Measurements from ENCODE around the gene CXorf58.
"Not testable (repeated sequence)": the region's sequence is repeated elsewhere in the genome, so short reads cannot be mapped to it uniquely, and the experiment has no call there.

The CXorf58 gene

GRCh38 chrX:23959781-23960180 is 52.0 kb downstream of the CXorf58 start:
- DNase-seq, result no peak

DNA sequence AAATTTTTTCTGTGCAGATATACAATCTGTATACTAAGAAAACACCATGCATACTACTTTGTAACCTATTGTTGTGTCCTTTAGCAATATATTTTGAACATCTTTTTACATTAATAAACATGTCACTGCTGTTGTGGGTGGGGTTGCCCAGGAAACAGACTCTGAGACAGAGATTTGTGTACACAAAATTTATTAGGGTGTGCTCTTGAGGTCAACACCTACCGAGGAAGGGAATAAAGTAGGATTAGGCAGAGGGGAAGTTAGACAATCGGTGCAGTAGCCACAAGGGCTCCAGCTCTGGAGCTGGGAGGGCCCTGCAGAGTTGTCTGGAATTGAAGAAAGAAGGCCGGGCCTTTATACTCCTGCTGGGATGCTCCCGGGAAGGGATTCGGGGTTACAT is 56.4 kb downstream of the CXorf58 start:
- no peak for DNase-seq

- not testable (repeated sequence) for DNase-seq
These were observed 57.8 kb downstream of the CXorf58 start for GRCh38 chrX:23965630-23966029.

DNA sequence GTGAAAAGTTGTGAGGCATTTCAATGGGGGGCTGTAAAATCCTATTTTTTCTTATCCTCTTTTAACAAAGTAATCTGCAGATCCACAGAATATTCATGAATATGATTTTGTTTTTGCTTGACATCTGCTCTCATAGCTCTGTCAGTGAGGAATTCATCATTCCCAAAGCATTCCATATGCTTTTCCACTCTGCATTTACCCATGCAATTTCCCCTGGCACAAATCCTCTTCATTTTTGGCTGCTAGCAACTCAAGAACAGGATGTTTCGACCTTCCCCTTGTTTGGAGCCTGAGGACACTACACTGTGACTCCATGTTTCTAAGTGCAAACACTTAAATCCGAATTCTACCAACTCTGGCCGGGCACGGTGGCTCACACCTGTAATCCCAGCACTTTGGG is 70.7 kb downstream of the CXorf58 start:
- DNase-seq, result no peak

- DNase-seq, result no peak
These were observed 72.2 kb downstream of the CXorf58 start for GRCh38 chrX:23980011-23980441.

- DNase-seq, result no peak
These were observed 73.4 kb downstream of the CXorf58 start for GRCh38 chrX:23981222-23981621.

DNA sequence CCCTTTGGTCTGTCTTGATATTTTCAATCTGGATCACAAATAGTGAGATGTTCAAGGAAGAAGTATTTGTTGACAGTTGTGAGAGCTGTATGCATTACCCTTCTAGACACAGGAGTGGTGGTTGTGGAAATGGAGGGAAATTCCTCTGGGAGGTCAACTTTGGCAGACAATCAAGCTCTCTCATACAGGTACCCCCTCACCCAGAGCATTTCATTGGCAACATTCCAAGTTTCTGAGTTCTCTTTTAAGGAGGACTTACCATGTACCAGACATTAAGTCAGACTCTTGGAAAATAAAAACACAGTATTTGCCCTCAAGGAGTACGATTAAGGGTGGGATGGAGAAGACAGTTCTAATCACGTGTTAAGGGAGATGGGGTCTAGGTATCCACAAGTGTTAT is 73.9 kb downstream of the CXorf58 start:
- no peak for DNase-seq

GRCh38 chrX:23982891-23983290 is 75.1 kb downstream of the CXorf58 start:
- DNase-seq, result no peak

Data from HCEC 1CT (cell line).